ENCODE results near the gene KARS1. TPM values are rescaled to one million over a fixed set of nuclear protein-coding genes. Genes with fewer than 3 reads are reported as not detected.

Gene KARS1
- total RNA-seq, 2 experiments from 2014 or later: 126 to 172 TPM

- H3K36me3 ChIP-seq (ENCODE audit: insufficient read depth, low read length): peaks cover 83% of the 10 kb centered on the region
- H3K4me3 ChIP-seq (ENCODE audit: low read depth, low read length, poor library complexity, severe bottlenecking): no peak overlapping the region
- DNase-seq (ENCODE audit: low spot score): no peak
- intact Hi-C loops (cut with micrococcal nuclease; ENCODE audit: unreplicated experiment): no loop called here
- TF ChIP-seq EZH2phosphoT487 (IDR thresholded peaks at IDR 0.05; ENCODE audit: borderline replicate concordance, low read depth, low read length) (no peak), CTCF (conservative IDR thresholded peaks at IDR 0.05; ENCODE audit: low read length) (no peak)
- CTCF ChIA-PET (ENCODE audit: unreplicated experiment): no interaction called here
- POLR2A ChIA-PET: interaction anchor here (1.2 kb wide), 1 partner anchor 32 kb away, joined by 3 read pairs; no protein-coding TSS in a partner anchor
- H3K9me2 ChIP-seq (ENCODE audit: insufficient read depth, low read length): no peaks in the 10 kb centered on the region
- no peaks in the 10 kb centered on the region for H4K20me1 ChIP-seq (ENCODE audit: insufficient read depth, low read length)
- no peak overlapping the region for H3K27ac ChIP-seq (ENCODE audit: low read depth, low read length, poor library complexity, severe bottlenecking)
- no peak overlapping the region for H3K4me2 ChIP-seq (ENCODE audit: low read length)
- peaks cover 14% of the 10 kb centered on the region; the same call in 1 of the 2 replicates for H3K79me2 ChIP-seq (ENCODE audit: insufficient read depth, low read depth, low read length)
- H3K9me3 ChIP-seq (ENCODE audit: low read length): no peaks in the 10 kb centered on the region
- no peak overlapping the region for H2AFZ ChIP-seq (ENCODE audit: low read length)
- peaks cover 17% of the 10 kb centered on the region for H3K4me1 ChIP-seq (ENCODE audit: insufficient read depth, low read length, poor library complexity, severe bottlenecking)
- BruUV-seq (replicated peaks): no TSS peak
Measured at GRCh38 chr16:75617121-75617520, 30.3 kb downstream of the KARS1 start.

DNA sequence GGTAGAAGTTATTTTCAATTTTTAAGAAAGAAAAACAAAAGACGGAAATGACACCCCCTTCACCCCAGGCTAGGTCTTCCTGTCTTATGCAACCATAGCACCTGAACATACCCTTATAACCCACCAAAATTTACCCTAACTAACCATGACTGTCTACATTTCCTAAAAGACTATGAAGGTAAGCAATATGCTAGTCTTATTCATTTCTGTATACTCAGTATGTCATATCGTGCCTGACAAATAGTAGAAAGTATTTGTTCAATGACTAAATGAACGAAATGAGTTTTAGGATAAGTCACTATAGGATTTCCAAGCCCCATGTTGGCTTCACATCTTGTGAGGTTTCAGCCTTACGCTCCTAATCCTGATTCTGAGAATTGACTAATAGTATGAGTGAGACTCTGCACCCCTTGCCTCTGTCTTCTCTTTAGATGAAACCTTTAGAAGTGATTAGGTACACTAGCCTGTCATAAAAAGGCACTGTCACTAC lies 30.9 kb downstream of the KARS1 start:
- H3K79me2 ChIP-seq (ENCODE audit: insufficient read depth, low read depth, low read length): peaks cover 9% of the 10 kb centered on the region; the same call in 1 of the 2 replicates
- peaks cover 89% of the 10 kb centered on the region for H3K36me3 ChIP-seq (ENCODE audit: insufficient read depth, low read length)
- no peaks in the 10 kb centered on the region for H3K9me2 ChIP-seq (ENCODE audit: insufficient read depth, low read length)
- no TSS peak for BruUV-seq (replicated peaks)
- POLR2A ChIA-PET: interaction anchor here (1.2 kb wide), 1 partner anchor 33 kb away, joined by 3 read pairs; no protein-coding TSS in a partner anchor
- intact Hi-C loops (cut with micrococcal nuclease; ENCODE audit: unreplicated experiment): no loop called here
- no peaks in the 10 kb centered on the region for H4K20me1 ChIP-seq (ENCODE audit: insufficient read depth, low read length)
- H3K27ac ChIP-seq (ENCODE audit: low read depth, low read length, poor library complexity, severe bottlenecking): no peak overlapping the region
- H3K4me3 ChIP-seq (ENCODE audit: low read depth, low read length, poor library complexity, severe bottlenecking): no peak overlapping the region
- no peak for TF ChIP-seq CTCF (conservative IDR thresholded peaks at IDR 0.05; ENCODE audit: low read length)
- TF ChIP-seq EZH2phosphoT487 (IDR thresholded peaks at IDR 0.05; ENCODE audit: borderline replicate concordance, low read depth, low read length): no peak
- no peaks in the 10 kb centered on the region for H3K9me3 ChIP-seq (ENCODE audit: low read length)
- peaks cover 11% of the 10 kb centered on the region for H3K4me1 ChIP-seq (ENCODE audit: insufficient read depth, low read length, poor library complexity, severe bottlenecking)
- DNase-seq (ENCODE audit: low spot score): no peak
- no peak overlapping the region for H2AFZ ChIP-seq (ENCODE audit: low read length)
- no peak overlapping the region for H3K4me2 ChIP-seq (ENCODE audit: low read length)
- CTCF ChIA-PET (ENCODE audit: unreplicated experiment): no interaction called here

GRCh38 chr16:75615619-75616018 lies 31.8 kb downstream of the KARS1 start:
- intact Hi-C loops (cut with micrococcal nuclease; ENCODE audit: unreplicated experiment): no loop called here
- H3K27ac ChIP-seq (ENCODE audit: low read depth, low read length, poor library complexity, severe bottlenecking): no peak overlapping the region
- POLR2A ChIA-PET: interaction anchor here (0.7 to 0.8 kb wide), 2 partner anchors 9 to 22 kb away, joined by 3 read pairs; no protein-coding TSS in a partner anchor

More at GRCh38 chr16:75615619-75616018, 31.8 kb downstream of the KARS1 start:
- CTCF ChIA-PET (ENCODE audit: unreplicated experiment): interaction anchor here (1.0 kb wide), 1 partner anchor 60 kb away, joined by 3 read pairs; no protein-coding TSS in a partner anchor
- no peaks in the 10 kb centered on the region for H3K79me2 ChIP-seq (ENCODE audit: insufficient read depth, low read depth, low read length)
- H3K9me2 ChIP-seq (ENCODE audit: insufficient read depth, low read length): no peaks in the 10 kb centered on the region
- H2AFZ ChIP-seq (ENCODE audit: low read length): no peak overlapping the region
- no peaks in the 10 kb centered on the region for H3K9me3 ChIP-seq (ENCODE audit: low read length)
- TF ChIP-seq CTCF (conservative IDR thresholded peaks at IDR 0.05; ENCODE audit: low read length) (no peak), EZH2phosphoT487 (IDR thresholded peaks at IDR 0.05; ENCODE audit: borderline replicate concordance, low read depth, low read length) (no peak)
- no peak for DNase-seq (ENCODE audit: low spot score)
- no peak overlapping the region for H3K4me2 ChIP-seq (ENCODE audit: low read length)
- H4K20me1 ChIP-seq (ENCODE audit: insufficient read depth, low read length): no peaks in the 10 kb centered on the region
- BruUV-seq (replicated peaks): no TSS peak
- peaks cover 98% of the 10 kb centered on the region for H3K36me3 ChIP-seq (ENCODE audit: insufficient read depth, low read length)
- H3K4me1 ChIP-seq (ENCODE audit: insufficient read depth, low read length, poor library complexity, severe bottlenecking): peaks cover 2% of the 10 kb centered on the region
- no peak overlapping the region for H3K4me3 ChIP-seq (ENCODE audit: low read depth, low read length, poor library complexity, severe bottlenecking)
